ENCODE results near the gene NEIL3.

Gene NEIL3

GRCh38 chr4:177332119-177332518 lies 22.4 kb downstream of the NEIL3 start:
- Mint-ChIP-seq H3K9me3 (peaks cover 52% of the 10 kb centered on the region), H3K4me1 (no peaks in the 10 kb centered on the region), H3K36me3 (ENCODE audit: low read depth) (peaks cover 73% of the 10 kb centered on the region), H3K27ac (no peak overlapping the region), H3K27me3 (ENCODE audit: low read depth, poor library complexity) (no peaks in the 10 kb centered on the region), H3K4me3 (no peak overlapping the region)
- TF ChIP-seq CTCF (IDR thresholded peaks at IDR 0.05) = no peak
- DNase-seq = no peak

- DNase-seq = no peak
- no peaks in the 10 kb centered on the region for H3K4me1 Mint-ChIP-seq
- H3K27ac Mint-ChIP-seq = no peak overlapping the region
- peak; percentile 56 for TF ChIP-seq CTCF (IDR thresholded peaks at IDR 0.05)
- peaks cover 3% of the 10 kb centered on the region for H3K27me3 Mint-ChIP-seq (ENCODE audit: low read depth, poor library complexity)
- H3K36me3 Mint-ChIP-seq (ENCODE audit: low read depth) = peaks cover 28% of the 10 kb centered on the region
- no peak overlapping the region for H3K4me3 Mint-ChIP-seq
- no peaks in the 10 kb centered on the region for H3K9me3 Mint-ChIP-seq
Observed at GRCh38 chr4:177339477-177340374, 30.1 kb downstream of the NEIL3 start.

- DNase-seq = no peak
- Mint-ChIP-seq H3K4me3 (no peak overlapping the region), H3K27me3 (ENCODE audit: low read depth, poor library complexity) (peaks cover 5% of the 10 kb centered on the region), H3K27ac (no peak overlapping the region), H3K36me3 (ENCODE audit: low read depth) (peaks cover 42% of the 10 kb centered on the region), H3K4me1 (peaks cover 2% of the 10 kb centered on the region), H3K9me3 (peaks cover 3% of the 10 kb centered on the region)
- no peak for TF ChIP-seq CTCF (IDR thresholded peaks at IDR 0.05)
Observed at GRCh38 chr4:177348348-177348747, 38.7 kb downstream of the NEIL3 start.

GRCh38 chr4:177349191-177349590 lies 39.5 kb downstream of the NEIL3 start:
- TF ChIP-seq CTCF (IDR thresholded peaks at IDR 0.05) = no peak
- H3K4me1 Mint-ChIP-seq = peaks cover 6% of the 10 kb centered on the region
- H3K4me3 Mint-ChIP-seq = no peak overlapping the region
- peaks cover 3% of the 10 kb centered on the region for H3K9me3 Mint-ChIP-seq
- peaks cover 5% of the 10 kb centered on the region for H3K27me3 Mint-ChIP-seq (ENCODE audit: low read depth, poor library complexity)
- H3K27ac Mint-ChIP-seq = no peak overlapping the region
- DNase-seq = no peak
- peaks cover 45% of the 10 kb centered on the region for H3K36me3 Mint-ChIP-seq (ENCODE audit: low read depth)

GRCh38 chr4:177351622-177352244 lies 42.1 kb downstream of the NEIL3 start:
- Mint-ChIP-seq H3K36me3 (ENCODE audit: low read depth) (peaks cover 35% of the 10 kb centered on the region), H3K9me3 (peaks cover 3% of the 10 kb centered on the region), H3K27ac (no peak overlapping the region), H3K27me3 (ENCODE audit: low read depth, poor library complexity) (no peaks in the 10 kb centered on the region), H3K4me3 (no peak overlapping the region), H3K4me1 (peaks cover 6% of the 10 kb centered on the region)
- no peak for DNase-seq
- no peak for TF ChIP-seq CTCF (IDR thresholded peaks at IDR 0.05)
